ENCODE measurements around the gene MYB. TPM values are rescaled to one million over a fixed set of nuclear protein-coding genes. Genes with fewer than 3 reads are reported as not detected.

Gene MYB
- total and polyA plus RNA-seq, 2 of the 8 experiments (the other 6 are each of a cell fraction or from before 2014, with no cell fraction given) = 4.0 to 7.6 TPM

- H2BK20ac ChIP-seq (ENCODE audit: low read length) = no peak overlapping the region
- 90% methylated on average over 1 of the region's 1 CpG; no CpG with 5 or more reads in 1 of the 2 experiments for WGBS, 2 experiments (ENCODE audit: extremely low coverage in 1 of 2, insufficient coverage in 1 of 2, insufficient read length in 1 of 2, insufficient replicate concordance in 2 of 2, low coverage in 1 of 2, low lambda C conversion rate in 2 of 2, missing lambda C conversion rate in 1 of 2)
- FAIRE-seq = no peak
Observed at GRCh38 chr6:135226537-135226936, 45.4 kb downstream of the MYB start.

More at GRCh38 chr6:135226537-135226936, 45.4 kb downstream of the MYB start:
- H3K4me1 ChIP-seq (replicated peaks in 1 of 4; ENCODE audit: control insufficient read depth in 3 of 4, insufficient read depth in 4 of 4, low read length in 3 of 4) = peaks cover 0 to 5% (median 0%) of the 10 kb centered on the region in 4 experiments; a peak in 1 of 7 replicates
- CTCF ChIA-PET (ENCODE audit: partially characterized antibody) = no interaction called here
- no peak for DNase-seq (ENCODE audit: low read depth in 1 of 2, low spot score in 2 of 2)
- POLR2A ChIA-PET (ENCODE audit: partially characterized antibody) = no interaction called here
- no peak overlapping the region for H2BK15ac ChIP-seq (ENCODE audit: low read length)
- TF ChIP-seq GABPA (IDR thresholded peaks at IDR 0.05; ENCODE audit: borderline replicate concordance, insufficient read depth, low read length) (no peak), CBX8 (IDR thresholded peaks at IDR 0.05; ENCODE audit: borderline replicate concordance, low read depth, low read length) (no peak), ZNF274 (IDR thresholded peaks at IDR 0.05; ENCODE audit: borderline replicate concordance, extremely low read depth, low read length) (no peak), SRF (IDR thresholded peaks at IDR 0.05; ENCODE audit: low read depth, low read length) (no peak), CEBPB (IDR thresholded peaks at IDR 0.05; ENCODE audit: low read depth, low read length) (no peak), MAFK (IDR thresholded peaks at IDR 0.05; ENCODE audit: low read depth, low read length) (no peak), POU5F1 (IDR thresholded peaks at IDR 0.05; ENCODE audit: low read depth, low read length) (no peak), SIX5 (IDR thresholded peaks at IDR 0.05; ENCODE audit: low read depth, low read length) (no peak), CTCF (IDR thresholded peaks at IDR 0.05; ENCODE audit: control extremely low read depth in 1 of 3, insufficient read depth in 1 of 3, low read depth in 1 of 3, low read length in 3 of 3) (no peak), FOSL1 (IDR thresholded peaks at IDR 0.05; ENCODE audit: insufficient read depth, low read depth, low read length) (no peak), TBP (IDR thresholded peaks at IDR 0.05; ENCODE audit: low read depth, low read length) (no peak), CHD1 (IDR thresholded peaks at IDR 0.05; ENCODE audit: low read depth, low read length) (no peak), NANOG (IDR thresholded peaks at IDR 0.05; ENCODE audit: insufficient read depth, low read depth, low read length, poor library complexity, severe bottlenecking) (no peak)
- H3K79me2 ChIP-seq (ENCODE audit: control insufficient read depth in 1 of 2, insufficient read depth in 2 of 2, low read length in 2 of 2) = no peaks in the 10 kb centered on the region
- H3K23me2 ChIP-seq (ENCODE audit: low read depth, low read length) = no peaks in the 10 kb centered on the region
- H2AFZ ChIP-seq (ENCODE audit: low read length) = no peak overlapping the region
- H3K14ac ChIP-seq (ENCODE audit: insufficient read length) = no peak overlapping the region
- no peak overlapping the region for H3K4me3 ChIP-seq (ENCODE audit: extremely low read depth in 1 of 4, insufficient read depth in 2 of 4, low read depth in 3 of 4, low read length in 4 of 4)
- no peak overlapping the region for H4K91ac ChIP-seq (replicated peaks; ENCODE audit: insufficient read length, low read length)
- no peak overlapping the region for H4K5ac ChIP-seq (ENCODE audit: insufficient read length, low read depth, low read length)
- H3K18ac ChIP-seq (ENCODE audit: extremely low read depth, low read length) = no peak overlapping the region
- H2BK120ac ChIP-seq (replicated peaks; ENCODE audit: low read depth, low read length) = no peak overlapping the region
- H3K9me3 ChIP-seq (ENCODE audit: insufficient read depth in 2 of 2, low read depth in 1 of 2, low read length in 1 of 2) = no peaks in the 10 kb centered on the region
- H3K4ac ChIP-seq (replicated peaks; ENCODE audit: insufficient read length, low read depth, low read length) = no peak overlapping the region
- H3K4me2 ChIP-seq (ENCODE audit: insufficient read depth in 1 of 2, low read depth in 2 of 2, low read length in 2 of 2) = no peak overlapping the region
- no peaks in the 10 kb centered on the region for H4K20me1 ChIP-seq (replicated peaks in 1 of 2; ENCODE audit: control insufficient read depth in 1 of 2, insufficient read depth in 2 of 2, low read length in 2 of 2)
- no peak overlapping the region for H2BK5ac ChIP-seq (ENCODE audit: low read depth, low read length)
- no peak overlapping the region for H3K23ac ChIP-seq (ENCODE audit: insufficient read length)
- no peaks in the 10 kb centered on the region for H3K79me1 ChIP-seq (ENCODE audit: low read depth, low read length)
- no peak overlapping the region for H3K56ac ChIP-seq (replicated peaks; ENCODE audit: insufficient read length, low read depth, low read length)
- H2AK5ac ChIP-seq (ENCODE audit: low read depth, low read length) = no peak overlapping the region
- no peaks in the 10 kb centered on the region for H3K27me3 ChIP-seq (replicated peaks in 1 of 4; ENCODE audit: control insufficient read depth in 3 of 4, extremely low read depth in 1 of 4, insufficient read depth in 3 of 4, low read length in 3 of 4)
- H3K9ac ChIP-seq (replicated peaks in 1 of 4; ENCODE audit: extremely low read depth in 1 of 4, low read depth in 3 of 4, low read length in 3 of 4) = no peak overlapping the region
- H4K8ac ChIP-seq (ENCODE audit: extremely low read depth, insufficient read depth, low read length) = no peak overlapping the region
- H3K36me3 ChIP-seq (ENCODE audit: control insufficient read depth in 2 of 4, insufficient read depth in 4 of 4, low read length in 3 of 4) = no peaks in the 10 kb centered on the region; a peak in 3 of 8 replicates
- no peak overlapping the region for H2BK12ac ChIP-seq (ENCODE audit: low read depth, low read length)
- no peak overlapping the region for H3K27ac ChIP-seq (ENCODE audit: low read depth, low read length)

Data from H1 (cell line).